Neural crest cell (in vitro differentiated cells): Measurements from ENCODE around the gene SMARCA4. TPM values are rescaled to one million over a fixed set of nuclear protein-coding genes. Genes with fewer than 3 reads are reported as not detected.

Source experiments
- DNase-seq: peaks from one replicate; pipeline ENCODE4 v3.0.0; 2021; ENCODE audit warnings: low read depth, mixed read lengths, low spot score
- H3K27ac Mint-ChIP-seq: one replicate; pipeline ENCODE4 v1.8.0; 2021; ENCODE audit warnings: mild to moderate bottlenecking, mixed read lengths; ENCODE audit not compliant: unreplicated experiment
- H3K27me3 Mint-ChIP-seq: 2 replicates; pipeline ENCODE4 v1.8.0; 2021; ENCODE audit warnings: low read depth, mild to moderate bottlenecking, mixed read lengths
- H3K36me3 Mint-ChIP-seq: 2 replicates; pipeline ENCODE4 v1.8.0; 2021; ENCODE audit warnings: low read depth, mild to moderate bottlenecking, mixed read lengths
- H3K4me1 Mint-ChIP-seq: 2 replicates; pipeline ENCODE4 v1.8.0; 2021; ENCODE audit warnings: mixed read lengths
- H3K4me3 Mint-ChIP-seq: one replicate; pipeline ENCODE4 v1.8.0; 2021; ENCODE audit warnings: mild to moderate bottlenecking, mixed read lengths
- H3K9me3 Mint-ChIP-seq: 2 replicates; pipeline ENCODE4 v1.8.0; 2021; ENCODE audit warnings: mixed read lengths
- total RNA-seq: library from RNA; stranded (reverse); gene quantifications from 2 replicates; pipeline ENCODE4 v1.2.1, GENCODE V29; 2021
- TF ChIP-seq, protein P1 (sequence below): fragments of 200-600 bp; sonication (generic); conservative IDR thresholded peaks from 2 replicates; pipeline ENCODE4 v1.5.0; 2021; ENCODE audit warnings: antibody characterized with exemption, mild to moderate bottlenecking

SMARCA4 gene
- total RNA-seq, 1 donor from 2014 or later: 363 TPM

DNA sequence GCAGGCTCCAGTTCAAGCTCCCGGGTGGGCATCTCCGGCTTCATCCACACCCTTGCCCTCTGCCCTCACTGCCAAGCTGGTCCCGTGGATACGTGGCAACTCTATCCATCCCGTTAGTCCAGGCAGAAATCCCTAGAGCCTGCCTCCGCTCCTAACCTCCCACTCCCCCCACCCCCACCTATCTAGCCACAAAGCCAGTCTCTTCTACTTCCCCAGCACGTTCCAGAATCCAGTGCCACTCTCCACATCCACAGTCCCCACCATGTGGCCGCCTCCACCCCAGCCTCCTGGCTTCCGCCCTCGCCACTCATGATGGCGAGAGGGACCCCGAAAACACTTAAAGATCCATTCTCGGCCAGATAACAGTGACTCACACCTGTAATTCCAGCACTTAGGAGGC is 36.2 kb upstream of the SMARCA4 start:
- peaks cover 16% of the 10 kb centered on the region for H3K4me1 Mint-ChIP-seq
- TF ChIP-seq, protein P1, sequence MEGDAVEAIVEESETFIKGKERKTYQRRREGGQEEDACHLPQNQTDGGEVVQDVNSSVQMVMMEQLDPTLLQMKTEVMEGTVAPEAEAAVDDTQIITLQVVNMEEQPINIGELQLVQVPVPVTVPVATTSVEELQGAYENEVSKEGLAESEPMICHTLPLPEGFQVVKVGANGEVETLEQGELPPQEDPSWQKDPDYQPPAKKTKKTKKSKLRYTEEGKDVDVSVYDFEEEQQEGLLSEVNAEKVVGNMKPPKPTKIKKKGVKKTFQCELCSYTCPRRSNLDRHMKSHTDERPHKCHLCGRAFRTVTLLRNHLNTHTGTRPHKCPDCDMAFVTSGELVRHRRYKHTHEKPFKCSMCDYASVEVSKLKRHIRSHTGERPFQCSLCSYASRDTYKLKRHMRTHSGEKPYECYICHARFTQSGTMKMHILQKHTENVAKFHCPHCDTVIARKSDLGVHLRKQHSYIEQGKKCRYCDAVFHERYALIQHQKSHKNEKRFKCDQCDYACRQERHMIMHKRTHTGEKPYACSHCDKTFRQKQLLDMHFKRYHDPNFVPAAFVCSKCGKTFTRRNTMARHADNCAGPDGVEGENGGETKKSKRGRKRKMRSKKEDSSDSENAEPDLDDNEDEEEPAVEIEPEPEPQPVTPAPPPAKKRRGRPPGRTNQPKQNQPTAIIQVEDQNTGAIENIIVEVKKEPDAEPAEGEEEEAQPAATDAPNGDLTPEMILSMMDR: no peak
- no peaks in the 10 kb centered on the region for H3K36me3 Mint-ChIP-seq
- peaks cover 5% of the 10 kb centered on the region for H3K27me3 Mint-ChIP-seq
- peak overlapping the region; percentile 67 for H3K4me3 Mint-ChIP-seq
- H3K27ac Mint-ChIP-seq: no peak overlapping the region
- no peaks in the 10 kb centered on the region for H3K9me3 Mint-ChIP-seq
- no peak for DNase-seq

DNA sequence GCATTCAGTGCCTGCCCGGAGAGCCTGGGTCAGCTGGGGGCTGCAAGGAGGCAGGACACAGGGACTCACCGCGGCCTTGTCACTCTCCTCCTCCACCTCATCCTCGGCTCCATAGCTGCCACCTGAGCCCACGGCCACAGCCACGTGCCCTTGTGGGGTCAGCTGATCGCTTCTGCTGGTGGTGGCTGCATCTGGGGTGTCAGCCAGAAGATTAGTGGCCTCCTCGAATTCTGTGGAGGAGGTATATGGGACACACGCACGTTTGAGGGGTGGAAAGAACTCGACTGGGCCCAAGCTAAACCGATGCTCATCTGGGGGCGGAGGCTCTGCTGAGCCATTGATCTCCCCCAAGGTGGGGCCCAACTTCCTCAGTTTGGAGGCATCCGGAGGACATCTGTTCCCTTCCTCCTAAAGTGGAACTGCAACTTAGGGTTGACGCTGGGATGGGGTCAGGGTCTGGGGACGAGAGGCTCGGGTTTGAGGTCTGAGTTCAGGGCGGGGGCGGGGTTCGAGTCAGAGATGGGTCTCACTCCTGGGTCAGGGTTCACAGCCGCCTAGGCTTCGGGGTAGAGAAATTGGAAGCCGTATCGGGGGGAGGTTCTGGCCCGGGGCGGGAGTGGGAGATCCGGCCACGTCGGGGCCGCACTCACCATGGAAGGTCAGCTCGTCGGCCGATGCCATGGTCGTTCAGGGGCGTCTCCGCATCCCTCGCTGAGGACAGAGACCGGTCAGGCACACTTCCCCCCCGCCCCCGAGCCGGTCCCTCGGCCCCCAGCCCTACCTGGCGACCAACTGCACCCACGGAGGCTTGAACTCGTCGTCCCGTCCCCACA is 32.9 kb upstream of the SMARCA4 start:
- Mint-ChIP-seq H3K27ac (no peak overlapping the region), H3K4me1 (peaks cover 16% of the 10 kb centered on the region), H3K9me3 (no peaks in the 10 kb centered on the region), H3K36me3 (no peaks in the 10 kb centered on the region), H3K27me3 (peaks cover 5% of the 10 kb centered on the region), H3K4me3 (peak overlapping the region; percentile 99)
- TF ChIP-seq, protein P1: no peak
- DNase-seq: no peak

DNA sequence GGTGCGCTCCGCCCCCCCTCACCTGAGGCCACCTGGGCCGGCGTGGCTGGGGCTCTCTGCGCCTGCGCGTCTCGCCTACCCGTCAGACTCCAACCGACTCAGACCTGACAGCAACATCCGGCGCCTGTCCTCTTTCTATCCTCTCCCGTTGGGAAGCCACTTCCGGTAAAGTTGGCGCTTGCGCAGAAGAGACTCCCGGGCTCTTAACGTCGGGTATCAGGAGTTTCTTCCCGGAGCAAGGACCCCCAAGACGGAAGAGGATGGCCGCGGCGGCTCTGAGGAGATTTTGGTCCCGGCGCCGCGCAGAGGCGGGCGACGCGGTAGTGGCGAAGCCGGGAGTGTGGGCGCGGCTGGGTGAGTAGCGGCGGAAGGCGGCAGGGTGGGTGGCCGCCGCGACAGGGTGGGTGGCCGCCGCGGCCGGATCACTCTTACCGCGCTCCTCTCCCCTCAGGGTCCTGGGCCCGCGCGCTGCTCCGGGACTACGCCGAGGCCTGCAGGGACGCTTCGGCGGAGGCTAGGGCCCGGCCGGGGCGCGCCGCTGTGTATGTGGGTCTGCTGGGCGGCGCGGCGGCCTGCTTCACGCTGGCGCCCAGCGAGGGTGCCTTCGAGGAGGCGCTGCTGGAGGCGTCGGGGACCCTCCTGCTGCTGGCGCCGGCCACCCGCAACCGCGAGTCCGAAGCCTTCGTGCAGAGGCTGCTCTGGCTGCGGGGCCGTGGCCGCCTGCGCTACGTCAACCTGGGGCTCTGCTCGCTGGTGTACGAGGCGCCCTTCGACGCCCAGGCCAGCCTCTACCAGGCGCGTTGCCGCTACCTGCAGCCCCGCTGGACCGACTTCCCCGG is 32.0 kb upstream of the SMARCA4 start, which contains the start of the genes TIMM29 and YIPF2:
Gene TIMM29 (plus strand): TSS at position 249 of the 839 bp plus-strand sequence. CDS start 12 bp downstream, at position 261.
Gene YIPF2 (minus strand): TSS at position 77 of the 839 bp plus-strand sequence. CDS start 229 bp downstream, outside the sequence.
- no peaks in the 10 kb centered on the region for H3K36me3 Mint-ChIP-seq
- H3K27ac Mint-ChIP-seq: peak within 1 kb of the TSS; percentile 69
- peak; percentile 91 for DNase-seq
- H3K9me3 Mint-ChIP-seq: no peaks in the 10 kb centered on the region
- TF ChIP-seq, protein P1: no peak
- peaks cover 16% of the 10 kb centered on the region for H3K4me1 Mint-ChIP-seq
- H3K4me3 Mint-ChIP-seq: peak within 1 kb of the TSS; percentile 99
- peaks cover 5% of the 10 kb centered on the region for H3K27me3 Mint-ChIP-seq

GRCh38 chr19:10929402-10929794 is 31.4 kb upstream of the SMARCA4 start:
- Mint-ChIP-seq H3K9me3 (no peaks in the 10 kb centered on the region), H3K4me1 (peaks cover 16% of the 10 kb centered on the region), H3K27me3 (peaks cover 5% of the 10 kb centered on the region), H3K27ac (no peak overlapping the region), H3K36me3 (no peaks in the 10 kb centered on the region), H3K4me3 (peak overlapping the region; percentile 85)
- no peak for DNase-seq
- TF ChIP-seq, protein P1: no peak

DNA sequence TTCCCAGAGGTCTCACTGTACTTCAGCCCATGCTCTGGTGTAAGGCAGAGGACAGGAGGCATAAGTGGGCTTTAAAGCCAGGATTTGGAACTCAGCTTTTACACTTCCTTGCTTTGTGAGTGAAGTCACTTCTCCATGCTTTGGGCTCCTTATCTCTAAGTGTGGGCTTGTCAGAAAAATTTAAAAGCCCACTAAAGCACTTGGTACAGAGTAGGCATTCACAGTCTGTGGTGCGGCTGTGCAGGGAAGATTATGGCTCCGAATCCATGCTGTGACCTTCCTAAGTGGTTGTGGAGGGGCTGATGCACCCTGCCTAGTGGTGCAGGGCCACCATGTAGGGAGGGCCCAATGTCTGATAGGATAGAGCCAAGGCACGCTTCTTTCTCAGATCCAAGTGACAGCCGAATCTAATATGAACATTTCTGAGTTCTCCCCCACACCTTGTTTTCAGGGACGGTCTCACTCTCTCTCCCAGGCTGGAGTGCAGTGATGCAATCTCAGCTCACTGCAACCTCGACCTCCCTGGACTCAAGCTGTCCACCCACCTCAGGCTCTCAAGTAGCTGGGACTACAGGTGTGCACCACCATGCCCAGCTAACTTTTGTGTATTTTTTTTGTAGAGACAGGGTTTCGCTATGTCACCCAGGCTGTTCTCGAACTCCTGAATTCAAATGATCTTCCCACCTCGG is 25.3 kb upstream of the SMARCA4 start:
- H3K9me3 Mint-ChIP-seq: no peaks in the 10 kb centered on the region
- no peaks in the 10 kb centered on the region for H3K36me3 Mint-ChIP-seq
- peak overlapping the region; percentile 14 for H3K4me3 Mint-ChIP-seq
- peaks cover 5% of the 10 kb centered on the region for H3K4me1 Mint-ChIP-seq
- no peaks in the 10 kb centered on the region for H3K27me3 Mint-ChIP-seq
- no peak for DNase-seq
- TF ChIP-seq, protein P1: no peak
- peak overlapping the region; percentile 43 for H3K27ac Mint-ChIP-seq
